Measurements from ENCODE around the gene KRTAP10-1.
"Not testable (repeated sequence)": the region's sequence is repeated elsewhere in the genome, so short reads cannot be mapped to it uniquely, and the experiment has no call there.

GRCh38 chr21:44573630-44574456 is 33.8 kb upstream of the KRTAP10-1 start, which contains the start of gene KRTAP10-4:
- TF ChIP-seq ZNF644 (CRISPR knock-in tag; IDR thresholded peaks at IDR 0.05; ENCODE audit: low read depth); CTCF (CRISPR knock-in tag; IDR thresholded peaks at IDR 0.05); RCOR2 (CRISPR knock-in tag; IDR thresholded peaks at IDR 0.05); KDM5A (IDR thresholded peaks at IDR 0.05; ENCODE audit: borderline replicate concordance, low read length); BCL3 (CRISPR knock-in tag; IDR thresholded peaks at IDR 0.05); GABPA (IDR thresholded peaks at IDR 0.05; ENCODE audit: low read depth, low read length); GABPA (CRISPR knock-in tag; IDR thresholded peaks at IDR 0.05; ENCODE audit: low read depth); RERE (CRISPR knock-in tag; IDR thresholded peaks at IDR 0.05; ENCODE audit: low read depth); EHMT2 (IDR thresholded peaks at IDR 0.05; ENCODE audit: borderline replicate concordance, low read depth, low read length); SALL2 (CRISPR knock-in tag; IDR thresholded peaks at IDR 0.05); GATA4 (IDR thresholded peaks at IDR 0.05; ENCODE audit: borderline replicate concordance, low read depth); E2F5 (CRISPR knock-in tag; conservative IDR thresholded peaks at IDR 0.05); ZBTB8A (CRISPR knock-in tag; IDR thresholded peaks at IDR 0.05; ENCODE audit: borderline replicate concordance, low read depth); SMAD3 (CRISPR knock-in tag; IDR thresholded peaks at IDR 0.05); AFF4 (CRISPR knock-in tag; IDR thresholded peaks at IDR 0.05): not testable (repeated sequence)

All from HepG2 (cell line).